ENCODE measurements around the gene SCRN2. TPM values are rescaled to one million over a fixed set of nuclear protein-coding genes. Genes with fewer than 3 reads are reported as not detected.

Gene SCRN2
- total and polyA plus RNA-seq, 2 donors (not counting 3 experiments of a cell fraction or from before 2014, with no cell fraction given): 31.7 to 48.9 TPM

- peak overlapping the region; percentile 45 for H3K4me2 ChIP-seq (ENCODE audit: insufficient read depth, low read length)
- H3K27me3 ChIP-seq (ENCODE audit: control insufficient read depth in 2 of 2, insufficient read depth in 2 of 2, low read length in 2 of 2): no peaks in the 10 kb centered on the region
- BruUV-seq (replicated peaks): no TSS peak
- no peak for DNase-seq (ENCODE audit: low read depth, low spot score)
- FAIRE-seq: no peak
- no peaks in the 10 kb centered on the region for H3K9me3 ChIP-seq (replicated peaks; ENCODE audit: control insufficient read depth, insufficient read depth, low read length)
- ChIA-PET CTCF (interaction anchor here (0.6 to 5.3 kb wide), 10 partner anchors 9 to 178 kb away, joined by 4 to 162 read pairs (median 10); partner anchors contain the start of genes LRRC46, MRPL10, SP2 and SP6), POLR2A (interaction anchor here (0.6 to 1.0 kb wide), 2 partner anchors 9 to 56 kb away, joined by 3 to 5 read pairs; partner anchors contain the start of genes LRRC46, MRPL10 and SP2)
- TF ChIP-seq EZH2 (IDR thresholded peaks at IDR 0.05; ENCODE audit: borderline replicate concordance, low read depth, low read length, severe bottlenecking) (no peak), FOS (IDR thresholded peaks at IDR 0.05; ENCODE audit: borderline replicate concordance, insufficient read depth, low read length) (no peak), JUN (IDR thresholded peaks at IDR 0.05; ENCODE audit: borderline replicate concordance, insufficient read depth, insufficient read length, low read depth) (no peak), MYC (IDR thresholded peaks at IDR 0.05; ENCODE audit: low read depth, low read length) (no peak), GATA2 (IDR thresholded peaks at IDR 0.05; ENCODE audit: insufficient read depth, insufficient read length, low read depth, low read length) (no peak), MAX (IDR thresholded peaks at IDR 0.05; ENCODE audit: insufficient read depth, insufficient read length) (no peak), POLR2AphosphoS5 (IDR thresholded peaks at IDR 0.05; ENCODE audit: insufficient read depth, low read depth, low read length) (no peak), POLR2A (IDR thresholded peaks at IDR 0.05; ENCODE audit: low read depth, low read length) (no peak), CTCF (IDR thresholded peaks at IDR 0.05; ENCODE audit: extremely low read depth in 1 of 2, insufficient read depth in 1 of 2, low read depth in 1 of 2, low read length in 2 of 2) (no peak)
- H3K9ac ChIP-seq (replicated peaks; ENCODE audit: extremely low read depth, insufficient read depth, low read length): no peak overlapping the region
- no peaks in the 10 kb centered on the region for H4K20me1 ChIP-seq (replicated peaks; ENCODE audit: control insufficient read depth, extremely low read depth, insufficient read depth, low read length)
- H2AFZ ChIP-seq (ENCODE audit: low read depth, low read length): peak overlapping the region; percentile 95
- H3K4me1 ChIP-seq (ENCODE audit: control insufficient read depth, extremely low read depth, insufficient read depth, low read length): peaks cover 8% of the 10 kb centered on the region
- dilution Hi-C loops (cut with MboI; ENCODE audit: extremely low pct_ligation_motif_present, low sequenced_read_pairs) (no loop called here), intact Hi-C loops (cut with micrococcal nuclease) (loop anchor here (2.0 to 5.0 kb wide), 2 partner anchors 101 to 172 kb away; partner anchors contain the start of gene PNPO)
- no peaks in the 10 kb centered on the region for H3K9me1 ChIP-seq (replicated peaks; ENCODE audit: control insufficient read depth, extremely low read depth, insufficient read depth, low read length)
- peaks cover 0 to 4% of the 10 kb centered on the region in 2 experiments for H3K36me3 ChIP-seq (ENCODE audit: control insufficient read depth in 2 of 2, extremely low read depth in 1 of 2, insufficient read depth in 2 of 2, low read length in 2 of 2)
- H3K4me3 ChIP-seq (replicated peaks in 1 of 3; ENCODE audit: insufficient read depth in 1 of 3, low read depth in 1 of 3, low read length in 3 of 3): peak overlapping the region in 2 of 3 experiments; percentile 65 to 86
- H3K79me2 ChIP-seq (ENCODE audit: control insufficient read depth, insufficient read depth, low read length): no peaks in the 10 kb centered on the region
- H3K27ac ChIP-seq (ENCODE audit: insufficient read depth, low read depth, low read length): no peak overlapping the region
These were observed 902 bp downstream of the SCRN2 start for GRCh38 chr17:47840001-47840741.

All from endothelial cell of umbilical vein (primary cell).